SU-DHL-6 (cell line): ENCODE results near the gene PTBP3.

Experiments used
- H2AFZ ChIP-seq: fragments of 200-600 bp; sonication (generic); 2 replicates; pipeline ENCODE4 v1.6.1; 2014; ENCODE audit warnings: low read depth, mild to moderate bottlenecking, moderate library complexity, mixed read lengths, antibody characterized with exemption, low read length; ENCODE audit not compliant: severe bottlenecking
- H3F3A ChIP-seq: fragments of 200-600 bp; shearing (Covaris generic); 2 replicates; pipeline ENCODE4 v1.6.0; 2016; ENCODE audit warnings: antibody characterized with exemption, mild to moderate bottlenecking; ENCODE audit not compliant: insufficient read depth
- H3K27ac ChIP-seq: fragments of 200-600 bp; sonication (generic); 2 replicates; pipeline ENCODE4 v1.5.1; 2016; ENCODE audit warnings: low read depth, mild to moderate bottlenecking, low read length, moderate library complexity, mixed read lengths
- H3K27me3 ChIP-seq: fragments of 200-600 bp; sonication (generic), shearing (Covaris generic); 2 replicates; pipeline ENCODE4 v1.6.0; 2014; ENCODE audit warnings: mild to moderate bottlenecking, low read length
- H3K36me3 ChIP-seq: fragments of 200-600 bp; sonication (generic); 2 replicates; pipeline ENCODE4 v1.6.1; 2014; ENCODE audit warnings: mild to moderate bottlenecking, low read length, mixed read lengths
- H3K4me2 ChIP-seq: fragments of 300-600, 200-600 bp; shearing (Covaris generic), sonication (generic); 2 replicates; pipeline ENCODE4 v1.6.0; 2014; ENCODE audit warnings: low read length, low read depth, mild to moderate bottlenecking; ENCODE audit not compliant: poor library complexity, severe bottlenecking
- H3K4me3 ChIP-seq: fragments of 200-600 bp; sonication (generic); 2 replicates; pipeline ENCODE4 v1.5.1; 2014; ENCODE audit warnings: antibody characterized with exemption, low read length, mild to moderate bottlenecking, mixed read lengths; ENCODE audit not compliant: insufficient read depth, poor library complexity, severe bottlenecking
- H3K79me2 ChIP-seq: fragments of 200-600 bp; sonication (generic); 2 replicates; pipeline ENCODE4 v1.6.1; 2014; ENCODE audit warnings: mild to moderate bottlenecking, low read length, moderate library complexity; ENCODE audit not compliant: insufficient read depth
- H3K9ac ChIP-seq: fragments of 200-600 bp; sonication (generic); 2 replicates; pipeline ENCODE4 v1.7.0; 2014; ENCODE audit warnings: mild to moderate bottlenecking, low read length
- H3K9me2 ChIP-seq: fragments of 200-600 bp; sonication (generic); replicated peaks from 2 replicates; pipeline ENCODE4 v1.6.1; 2014; ENCODE audit warnings: low read length; ENCODE audit not compliant: insufficient read depth
- H3K9me3 ChIP-seq: fragments of 200-600 bp; sonication (generic); 2 replicates; pipeline ENCODE4 v1.6.1; 2014; ENCODE audit warnings: low read length, mixed read lengths; ENCODE audit not compliant: insufficient read depth
- H4K20me1 ChIP-seq: fragments of 200-600 bp; sonication (generic); 2 replicates; pipeline ENCODE4 v1.6.1; 2014; ENCODE audit warnings: low read depth, mild to moderate bottlenecking, antibody characterized with exemption, low read length, moderate library complexity, mixed read lengths
- EZH2phosphoT487 ChIP-seq: fragments of 200-600 bp; sonication (generic), shearing (Covaris generic); conservative IDR thresholded peaks from 2 replicates; pipeline ENCODE4 v1.6.1; 2018; ENCODE audit warnings: mild to moderate bottlenecking, antibody characterized with exemption, low read length, moderate library complexity, mixed read lengths
- TF ChIP-seq, protein P1 (sequence below): fragments of 200-600 bp; sonication (generic); IDR thresholded peaks from one replicate; pipeline ENCODE4 v1.5.1; 2017; ENCODE audit warnings: antibody characterized with exemption, mild to moderate bottlenecking, low read length, moderate library complexity; ENCODE audit not compliant: insufficient read depth, poor library complexity, severe bottlenecking

Gene PTBP3

GRCh38 chr9:112332214-112332613, 1.2 kb downstream of the PTBP3 start:
- Histone ChIP-seq H3K9me2 (no peaks in the 10 kb centered on the region), H3K9ac (peak overlapping the region; percentile 98), H3K27ac (peak overlapping the region; percentile 85), H3K36me3 (no peaks in the 10 kb centered on the region), H3K79me2 (peaks cover 56% of the 10 kb centered on the region), H3K4me2 (peak overlapping the region; percentile 97), H4K20me1 (peaks cover 12% of the 10 kb centered on the region), H3K4me3 (peak overlapping the region; percentile 95), H3K27me3 (no peaks in the 10 kb centered on the region), H2AFZ (no peak overlapping the region), H3F3A (0 out of 2 replicates have a peak, but pooled peaks cover 12% of the 10 kb centered on the region), H3K9me3 (no peaks in the 10 kb centered on the region)
- TF ChIP-seq, protein P1, sequence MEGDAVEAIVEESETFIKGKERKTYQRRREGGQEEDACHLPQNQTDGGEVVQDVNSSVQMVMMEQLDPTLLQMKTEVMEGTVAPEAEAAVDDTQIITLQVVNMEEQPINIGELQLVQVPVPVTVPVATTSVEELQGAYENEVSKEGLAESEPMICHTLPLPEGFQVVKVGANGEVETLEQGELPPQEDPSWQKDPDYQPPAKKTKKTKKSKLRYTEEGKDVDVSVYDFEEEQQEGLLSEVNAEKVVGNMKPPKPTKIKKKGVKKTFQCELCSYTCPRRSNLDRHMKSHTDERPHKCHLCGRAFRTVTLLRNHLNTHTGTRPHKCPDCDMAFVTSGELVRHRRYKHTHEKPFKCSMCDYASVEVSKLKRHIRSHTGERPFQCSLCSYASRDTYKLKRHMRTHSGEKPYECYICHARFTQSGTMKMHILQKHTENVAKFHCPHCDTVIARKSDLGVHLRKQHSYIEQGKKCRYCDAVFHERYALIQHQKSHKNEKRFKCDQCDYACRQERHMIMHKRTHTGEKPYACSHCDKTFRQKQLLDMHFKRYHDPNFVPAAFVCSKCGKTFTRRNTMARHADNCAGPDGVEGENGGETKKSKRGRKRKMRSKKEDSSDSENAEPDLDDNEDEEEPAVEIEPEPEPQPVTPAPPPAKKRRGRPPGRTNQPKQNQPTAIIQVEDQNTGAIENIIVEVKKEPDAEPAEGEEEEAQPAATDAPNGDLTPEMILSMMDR, result no peak
- TF ChIP-seq EZH2phosphoT487, result no peak

DNA sequence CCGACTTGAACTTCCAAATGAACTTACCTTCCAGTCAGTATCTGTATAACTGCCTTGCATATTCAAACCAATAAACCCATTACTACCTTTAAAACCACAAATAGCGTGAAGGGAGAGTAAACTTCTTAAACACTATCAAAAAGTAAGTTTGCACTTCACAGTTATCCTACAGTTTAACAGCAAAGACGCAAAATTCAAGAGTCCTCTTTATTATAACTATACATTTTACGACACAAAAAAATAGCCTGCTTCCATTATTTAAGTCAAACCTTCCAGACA, 1.8 kb downstream of the PTBP3 start:
- TF ChIP-seq, protein P1, result no peak
- TF ChIP-seq EZH2phosphoT487, result no peak
- H3K79me2 ChIP-seq, result peaks cover 62% of the 10 kb centered on the region
- no peaks in the 10 kb centered on the region for H3K27me3 ChIP-seq
- peak overlapping the region; percentile 98 for H3K9ac ChIP-seq
- no peaks in the 10 kb centered on the region for H3K9me3 ChIP-seq
- H3K27ac ChIP-seq, result peak overlapping the region; percentile 85; the same call in 1 of the 2 replicates
- no peaks in the 10 kb centered on the region for H3K9me2 ChIP-seq
- H2AFZ ChIP-seq, result no peak overlapping the region
- peaks cover 12% of the 10 kb centered on the region for H4K20me1 ChIP-seq
- H3K4me2 ChIP-seq, result peak overlapping the region; percentile 97
- no peaks in the 10 kb centered on the region for H3K36me3 ChIP-seq
- H3F3A ChIP-seq, result 0 out of 2 replicates have a peak, but pooled peaks cover 12% of the 10 kb centered on the region
- H3K4me3 ChIP-seq, result peak overlapping the region; percentile 95

DNA sequence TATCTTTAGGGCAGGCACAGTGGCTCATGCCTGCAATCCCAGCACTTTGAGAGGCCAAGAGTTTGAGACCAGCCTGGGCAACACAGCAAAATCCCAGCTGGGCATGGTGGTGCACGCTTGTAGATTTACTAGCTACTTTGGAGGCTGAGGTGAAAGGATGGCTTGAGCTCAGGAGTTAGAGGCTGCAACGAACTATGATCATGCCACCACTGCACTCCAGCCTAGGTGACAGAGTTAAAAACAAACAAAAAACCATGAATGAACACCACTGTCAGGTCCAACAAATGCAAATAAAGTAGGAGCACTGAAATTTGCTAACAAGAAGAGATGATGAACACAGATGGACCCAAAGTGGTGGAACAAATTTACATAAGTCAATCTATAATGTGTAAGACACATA, 4.9 kb downstream of the PTBP3 start:
- no peak overlapping the region for H3K27ac ChIP-seq
- H3K4me2 ChIP-seq, result no peak overlapping the region
- H4K20me1 ChIP-seq, result peaks cover 17% of the 10 kb centered on the region
- no peak for TF ChIP-seq EZH2phosphoT487
- TF ChIP-seq, protein P1, result no peak
- no peak overlapping the region for H3K4me3 ChIP-seq
- H3K9ac ChIP-seq, result no peak overlapping the region
- H3K9me2 ChIP-seq, result no peaks in the 10 kb centered on the region
- H2AFZ ChIP-seq, result no peak overlapping the region
- no peaks in the 10 kb centered on the region for H3K36me3 ChIP-seq
- H3K9me3 ChIP-seq, result no peaks in the 10 kb centered on the region
- H3F3A ChIP-seq, result 0 out of 2 replicates have a peak, but pooled peaks cover 12% of the 10 kb centered on the region
- no peaks in the 10 kb centered on the region for H3K27me3 ChIP-seq
- H3K79me2 ChIP-seq, result peaks cover 93% of the 10 kb centered on the region
